Prostate gland (tissue), 2 donors: ENCODE data around the gene TAS2R19. TPM values are rescaled to one million over a fixed set of nuclear protein-coding genes. Genes with fewer than 3 reads are reported as not detected.

Source experiments
- DNase-seq: peaks from one replicate; pipeline ENCODE4 v3.0.0-alpha.2; 2019; ENCODE audit warnings: low spot score
- H3K27ac ChIP-seq, 2 donors: fragments of 200-600 bp; sonication (generic); 2 replicates each; pipeline ENCODE4 v1.5.1; 2017 to 2019
- H3K27me3 ChIP-seq: fragments of 200-600 bp; sonication (generic); replicated peaks from 2 replicates; pipeline ENCODE4 v1.5.1; 2019; ENCODE audit not compliant: insufficient read depth
- H3K36me3 ChIP-seq, 2 donors: fragments of 200-600 bp; sonication (generic); 1 replicate in 1 of 2; 2 replicates in 1 of 2; pipeline versions ENCODE4 v1.5.1 to v1.8.1; 2017 to 2019
- H3K4me1 ChIP-seq: fragments of 200-600 bp; sonication (generic); replicated peaks from 2 replicates; pipeline ENCODE4 v1.5.1; 2019
- H3K4me3 ChIP-seq, 2 donors: fragments of 200-600 bp; sonication (generic); 2 replicates each; pipeline ENCODE4 v1.5.1; 2017 to 2019
- H3K9me3 ChIP-seq: fragments of 200-600 bp; sonication (generic); 2 replicates; pipeline ENCODE4 v1.5.1; 2017
- CTCF ChIP-seq, 4 experiments: fragments of 200-600 bp in 2 of 4; fragments of 450-650 bp in 2 of 4; sonication (generic) in 2 of 4; IDR thresholded peaks; 1 replicate in 3 of 4; 2 replicates in 1 of 4; pipeline ENCODE4 v1.5.1; 2016 to 2019; ENCODE audit warnings: antibody characterized with exemption in 4 of 4, mild to moderate bottlenecking in 2 of 4, moderate library complexity in 2 of 4
- POLR2A ChIP-seq: fragments of 450-650 bp; IDR thresholded peaks from one replicate; pipeline ENCODE4 v1.6.1; 2016; ENCODE audit warnings: antibody characterized with exemption, mild to moderate bottlenecking
- POLR2AphosphoS5 ChIP-seq: sonication (generic); formaldehyde crosslinking; IDR thresholded peaks from one replicate; pipeline ENCODE4 v1.6.1; 2017; ENCODE audit warnings: antibody characterized with exemption
- WGBS: methylation state at CpG from one replicate; pipeline ENCODE4 v1.1.5; 2018; 5-methylcytosine and 5-hydroxymethylcytosine counted together
- intact Hi-C: fragments of 100-400 bp; cut with DNase I; formaldehyde crosslinking; loops from one replicate; pipeline ENCODE4 v1.14.2; 2022
- total RNA-seq, 2 donors: library from RNA; depleted of rRNA; stranded (reverse); fragments of >200 nt; gene quantifications; one replicate each; pipeline ENCODE4 v1.1.0, GENCODE V29; 2016

The TAS2R19 gene
- total RNA-seq, 2 donors from 2014 or later, result 1.2 to 6.1 TPM

GRCh38 chr12:11016937-11017336 is 5.5 kb downstream of the TAS2R19 start:
- no peak overlapping the region for H3K27ac ChIP-seq
- H3K36me3 ChIP-seq, result no peaks in the 10 kb centered on the region
- TF ChIP-seq POLR2A (no peak), POLR2AphosphoS5 (no peak), CTCF (IDR thresholded peaks at IDR 0.05) (no peak)
- no peak for DNase-seq
- no peaks in the 10 kb centered on the region for H3K4me1 ChIP-seq
- no peaks in the 10 kb centered on the region for H3K27me3 ChIP-seq
- no peak overlapping the region for H3K4me3 ChIP-seq
- no peaks in the 10 kb centered on the region for H3K9me3 ChIP-seq
- intact Hi-C loops, result no loop called here
- 92% methylated on average over 1 of the region's 1 CpG for WGBS

GRCh38 chr12:11015775-11016430 is 6.5 kb downstream of the TAS2R19 start:
- H3K27ac ChIP-seq, result no peak overlapping the region
- intact Hi-C loops, result no loop called here
- H3K27me3 ChIP-seq, result no peaks in the 10 kb centered on the region
- H3K4me1 ChIP-seq, result no peaks in the 10 kb centered on the region
- no peaks in the 10 kb centered on the region for H3K36me3 ChIP-seq
- H3K4me3 ChIP-seq, result no peak overlapping the region
- DNase-seq, result no peak
- TF ChIP-seq CTCF (IDR thresholded peaks at IDR 0.05), result no peak
- TF ChIP-seq POLR2AphosphoS5, result no peak
- no peak for TF ChIP-seq POLR2A
- 93% methylated on average over 4 of the region's 4 CpGs for WGBS
- no peaks in the 10 kb centered on the region for H3K9me3 ChIP-seq

- intact Hi-C loops, result no loop called here
- no peak for TF ChIP-seq CTCF (IDR thresholded peaks at IDR 0.05)
- TF ChIP-seq POLR2A, result no peak
- no peak for TF ChIP-seq POLR2AphosphoS5
Measured at GRCh38 chr12:11014234-11014633, 8.2 kb downstream of the TAS2R19 start.

GRCh38 chr12:11007608-11008007 is 14.8 kb downstream of the TAS2R19 start:
- Histone ChIP-seq H3K4me1 (no peaks in the 10 kb centered on the region), H3K4me3 (no peak overlapping the region), H3K27ac (no peak overlapping the region), H3K9me3 (no peaks in the 10 kb centered on the region), H3K27me3 (no peaks in the 10 kb centered on the region), H3K36me3 (no peaks in the 10 kb centered on the region)
- DNase-seq, result no peak
- 95% methylated on average over 1 of the region's 1 CpG for WGBS
- intact Hi-C loops, result no loop called here
- no peak for TF ChIP-seq POLR2AphosphoS5
- TF ChIP-seq CTCF (IDR thresholded peaks at IDR 0.05), result no peak
- no peak for TF ChIP-seq POLR2A

More at GRCh38 chr12:11014234-11014633, 8.2 kb downstream of the TAS2R19 start:
- no peak for DNase-seq
- H3K4me3 ChIP-seq, result no peak overlapping the region
- no peaks in the 10 kb centered on the region for H3K4me1 ChIP-seq
- no peaks in the 10 kb centered on the region for H3K9me3 ChIP-seq
- H3K27me3 ChIP-seq, result no peaks in the 10 kb centered on the region
- H3K27ac ChIP-seq, result no peak overlapping the region
- H3K36me3 ChIP-seq, result no peaks in the 10 kb centered on the region

GRCh38 chr12:10998204-10998603 is 24.2 kb downstream of the TAS2R19 start, which contains the start of gene TAS2R20:
TSS of gene TAS2R20 (minus strand) at chr12:10998304. CDS start at chr12:10997875, 429 bp downstream.
- Histone ChIP-seq H3K36me3 (no peaks in the 10 kb centered on the region), H3K4me1 (no peaks in the 10 kb centered on the region), H3K27ac (no peak within 1 kb of the TSS), H3K27me3 (no peaks in the 10 kb centered on the region), H3K9me3 (no peaks in the 10 kb centered on the region), H3K4me3 (no peak within 1 kb of the TSS)
- no peak for DNase-seq
- intact Hi-C loops, result no loop called here
- no peak for TF ChIP-seq POLR2A
- TF ChIP-seq CTCF (IDR thresholded peaks at IDR 0.05), result no peak
- TF ChIP-seq POLR2AphosphoS5, result no peak
